Left ventricle myocardium superior (tissue), 1 donor: ENCODE results near the gene TBC1D21. TPM values are rescaled to one million over a fixed set of nuclear protein-coding genes. Genes with fewer than 3 reads are reported as not detected.

Source experiments
- ATAC-seq: fragments of 200-7000 bp; cut with Tn5 transposase; one replicate; pipeline ENCODE4 v1.9.1; 2020; ENCODE audit warnings: mild to moderate bottlenecking, moderate library complexity
- DNase-seq: peaks from one replicate; pipeline ENCODE4 v3.0.0-alpha.2; 2020
- intact Hi-C: fragments of 100-400 bp; cut with micrococcal nuclease; formaldehyde crosslinking; loops from one replicate; pipeline ENCODE4 v1.11.0; 2022
- total RNA-seq: library from RNA; stranded (reverse); fragmentation: NEBNext Ultra II Directional; extraction: Animal tissue kit (Norgen Biotek cat#: 25700); gene quantifications from one replicate; pipeline ENCODE4 v1.2.1, GENCODE V29; 2021
- donor health status: DM: no; HTN: yes; CAD: no; lungs with severe emphysema.

Gene TBC1D21
- total RNA-seq, 1 donor from 2014 or later, result not detected

GRCh38 chr15:73904026-73904815 lies 30.9 kb downstream of the TBC1D21 start:
- intact Hi-C loops, result no loop called here
- ATAC-seq (no peak), DNase-seq (no peak)

DNA sequence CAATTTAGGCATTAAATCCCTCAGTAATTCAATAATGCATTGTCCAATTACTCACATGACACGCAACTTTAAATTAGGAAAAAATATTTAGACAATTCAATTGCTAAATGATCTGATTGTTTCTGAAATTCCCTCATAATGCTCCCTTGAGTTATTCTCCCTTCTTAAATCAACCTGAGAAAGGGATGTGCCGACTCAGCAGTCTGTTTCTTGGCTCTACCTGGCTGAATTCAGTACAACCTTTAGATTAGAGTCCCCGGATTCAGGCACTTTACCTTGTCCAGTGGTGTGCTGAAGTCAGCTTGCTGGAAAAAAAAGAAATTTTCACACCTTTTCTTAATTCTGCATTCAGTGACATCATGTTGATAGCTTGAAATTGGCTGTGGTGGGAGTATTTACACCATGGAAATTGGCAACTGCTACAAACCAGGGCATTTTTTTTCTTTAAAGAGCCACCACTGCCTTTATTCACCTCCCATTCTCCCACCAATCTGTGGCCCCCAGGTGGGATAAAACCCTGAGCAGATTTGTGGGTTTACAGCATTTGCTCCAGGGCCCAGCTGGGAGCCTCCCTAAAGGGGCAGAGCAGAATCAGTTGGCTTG lies 32.0 kb downstream of the TBC1D21 start:
- no peak for DNase-seq
- intact Hi-C loops, result no loop called here
- no peak for ATAC-seq

- no peak for DNase-seq
- intact Hi-C loops, result no loop called here
- ATAC-seq, result no peak
Measured at GRCh38 chr15:73906346-73907034, 33.1 kb downstream of the TBC1D21 start.

DNA sequence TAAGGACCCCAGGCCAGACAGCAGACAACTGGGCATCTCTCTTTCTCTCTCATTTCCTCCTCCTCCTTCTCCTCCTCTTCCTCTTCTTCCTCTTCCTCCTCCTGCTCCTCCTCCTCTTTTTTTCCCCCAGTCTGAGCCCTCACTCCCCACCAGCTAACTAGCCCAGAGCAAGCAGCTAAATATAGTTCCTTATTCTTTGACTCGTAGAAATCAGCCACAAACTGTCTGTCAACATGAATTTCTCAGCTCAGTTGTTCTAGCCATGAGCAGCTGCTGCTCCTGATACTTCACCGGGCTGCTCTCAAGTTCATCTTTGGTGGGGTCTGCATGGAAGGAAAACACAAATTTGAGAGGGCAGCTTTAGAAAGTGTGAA lies 33.7 kb downstream of the TBC1D21 start:
- ATAC-seq, result peak; percentile 17

DNA sequence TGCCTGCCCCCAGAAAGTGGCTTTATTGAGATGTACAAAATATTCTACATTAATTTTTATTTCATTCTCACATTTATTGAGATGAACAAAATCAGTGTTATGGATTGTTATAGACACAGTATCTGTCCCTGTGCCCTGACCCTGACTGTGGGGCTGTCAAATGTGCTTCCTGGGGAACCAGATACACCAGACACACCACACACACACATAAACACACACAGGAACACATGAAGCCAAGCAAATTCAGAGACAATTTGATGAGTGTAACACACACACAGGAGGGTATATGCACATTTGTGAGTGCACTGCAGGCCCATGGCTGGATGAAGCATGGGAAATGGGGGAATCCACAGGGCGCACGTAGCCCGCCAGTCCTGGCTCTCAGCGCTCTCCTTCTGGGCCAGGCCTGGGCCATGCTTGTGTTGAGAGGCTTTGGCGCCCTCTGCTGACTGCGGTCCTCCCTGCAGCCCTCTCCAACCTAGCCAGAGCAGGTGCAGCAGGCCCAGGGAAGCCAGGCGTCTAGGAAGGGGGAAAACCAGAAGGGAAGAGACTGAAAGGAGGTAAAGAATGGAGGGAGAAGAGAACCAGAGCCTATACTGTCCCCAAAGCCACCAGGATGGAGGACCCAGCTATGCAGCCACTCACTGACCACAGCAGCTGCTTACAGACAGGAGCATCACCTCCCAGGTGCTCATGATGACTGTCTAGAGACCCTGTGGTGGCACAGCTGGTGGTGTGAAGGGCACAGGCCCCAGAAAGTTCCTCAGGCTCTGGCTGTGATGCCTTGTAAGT lies 34.9 kb downstream of the TBC1D21 start:
- intact Hi-C loops, result no loop called here
- ATAC-seq (peak; percentile 98), DNase-seq (peak; percentile 91)

More for the DNA sequence above, 33.7 kb downstream of the TBC1D21 start:
- DNase-seq, result no peak
- intact Hi-C loops, result no loop called here

DNA sequence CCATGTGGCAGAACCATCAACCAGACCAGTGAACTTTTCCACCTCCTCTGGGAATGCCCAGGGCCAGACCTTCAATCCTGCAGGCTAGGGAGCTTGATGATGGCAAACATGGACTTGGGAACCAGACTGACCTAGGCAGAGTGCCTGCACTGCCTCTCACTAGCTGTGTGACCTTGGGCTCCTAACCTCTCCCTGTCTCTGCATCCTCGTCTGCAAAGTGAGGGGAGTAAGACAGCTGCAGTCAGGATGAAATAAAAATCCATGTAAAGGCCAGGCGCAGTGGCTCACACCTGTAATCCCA lies 35.4 kb downstream of the TBC1D21 start:
- DNase-seq, result no peak
- intact Hi-C loops, result no loop called here
- ATAC-seq, result no peak

DNA sequence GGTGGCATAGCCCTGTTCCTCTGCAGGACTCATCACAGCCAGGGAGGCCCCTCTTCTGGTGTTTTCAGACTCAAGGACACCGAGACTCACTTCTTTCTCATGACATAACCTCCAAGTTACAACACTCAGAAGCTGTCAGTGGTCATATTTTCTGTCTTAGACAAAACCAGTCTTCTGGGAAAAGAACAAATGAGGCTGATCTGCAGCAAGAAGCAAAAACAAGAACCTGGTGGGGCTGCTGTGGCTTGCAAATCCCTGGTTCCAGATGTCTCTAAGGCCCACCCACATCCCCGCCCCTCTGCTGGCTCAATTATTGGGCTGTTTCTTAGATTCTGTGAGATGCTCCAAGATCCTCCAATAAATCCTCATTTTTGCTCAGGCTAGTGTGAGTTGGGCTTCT lies 36.3 kb downstream of the TBC1D21 start:
- intact Hi-C loops, result no loop called here
- ATAC-seq, result no peak
- DNase-seq, result no peak

GRCh38 chr15:73910522-73911303 lies 37.3 kb downstream of the TBC1D21 start:
- DNase-seq, result no peak
- no peak for ATAC-seq
- intact Hi-C loops, result no loop called here

- intact Hi-C loops, result no loop called here
- no peak for ATAC-seq
- DNase-seq, result no peak
Measured at GRCh38 chr15:73912030-73912596, 38.7 kb downstream of the TBC1D21 start.

- no peak for ATAC-seq
- DNase-seq, result no peak
- intact Hi-C loops, result no loop called here
Measured at GRCh38 chr15:73914145-73914544, 40.8 kb downstream of the TBC1D21 start.

GRCh38 chr15:73915082-73915481 lies 41.7 kb downstream of the TBC1D21 start:
- intact Hi-C loops, result no loop called here
- ATAC-seq (no peak), DNase-seq (no peak)

GRCh38 chr15:73918784-73919183 lies 45.4 kb downstream of the TBC1D21 start:
- ATAC-seq (no peak), DNase-seq (no peak)
- intact Hi-C loops, result no loop called here

DNA sequence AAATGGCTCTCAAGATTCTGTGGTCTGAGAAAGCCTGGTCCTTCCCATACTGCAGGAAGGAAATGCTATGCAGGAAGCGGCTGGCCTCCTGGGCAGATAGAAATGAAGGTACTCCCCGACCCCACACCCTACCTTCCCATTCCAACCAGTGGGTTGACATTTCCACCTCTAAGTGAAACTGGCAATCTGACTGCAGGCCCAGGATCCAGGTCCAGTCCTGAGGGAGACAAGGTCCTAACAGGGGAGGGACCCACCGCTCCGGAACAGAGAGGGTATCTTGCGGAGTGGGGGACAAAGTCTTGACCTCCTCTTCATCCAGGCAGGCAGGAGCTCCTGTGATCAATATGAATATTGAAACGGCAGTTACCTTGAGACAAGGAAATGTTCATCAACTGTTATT lies 46.3 kb downstream of the TBC1D21 start:
- intact Hi-C loops, result no loop called here
- DNase-seq (no peak), ATAC-seq (no peak)

GRCh38 chr15:73921254-73921925 lies 48.0 kb downstream of the TBC1D21 start:
- ATAC-seq, result peak; percentile 85
- intact Hi-C loops, result no loop called here
- peak; percentile 80 for DNase-seq

DNA sequence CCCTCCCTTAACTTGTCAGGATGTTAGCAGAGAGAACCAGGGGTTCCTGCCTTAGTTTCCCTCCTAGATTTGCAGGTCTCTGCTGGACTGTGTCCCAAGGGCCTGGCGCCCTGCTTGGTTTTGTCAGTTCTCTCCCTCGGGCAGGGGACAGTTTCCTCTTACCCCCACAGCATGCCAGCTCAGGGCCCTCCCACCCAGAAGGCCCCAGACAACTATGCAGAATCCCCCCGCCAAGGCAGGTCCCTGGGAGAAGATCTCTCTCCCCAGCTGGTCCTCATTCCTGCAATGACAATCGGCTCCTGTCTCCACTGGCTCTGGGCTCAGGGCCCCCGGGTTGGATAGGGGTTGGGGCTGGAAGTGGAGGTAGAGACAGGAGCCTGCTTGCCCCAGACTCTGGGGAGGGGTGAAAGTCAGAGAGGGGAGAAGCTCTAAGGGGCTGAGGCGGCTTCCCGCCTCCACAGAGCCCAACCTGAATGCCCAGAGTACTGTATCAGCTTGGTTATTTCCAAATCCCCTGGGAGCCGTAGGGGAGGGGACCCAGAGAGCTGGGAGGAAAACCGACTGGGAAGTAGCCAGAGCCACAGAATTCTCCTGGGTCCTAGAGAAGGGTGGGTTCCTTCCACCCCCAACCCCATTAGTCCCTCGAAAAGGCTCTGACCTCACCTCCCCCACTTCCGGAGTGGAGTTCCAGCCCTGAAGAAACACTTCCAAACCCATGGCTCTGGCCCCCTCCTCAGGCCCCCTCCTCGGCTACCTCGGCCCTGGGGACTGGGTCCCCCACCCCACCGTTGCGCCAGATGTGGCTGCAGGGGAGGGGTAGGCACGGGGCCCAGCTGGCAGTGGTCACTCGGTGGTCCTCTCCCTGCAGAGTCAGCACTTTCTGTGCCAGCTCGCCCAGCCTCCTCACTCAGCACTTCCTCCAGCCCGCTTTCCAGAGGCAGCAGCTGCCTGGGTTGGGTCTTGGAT lies 49.1 kb downstream of the TBC1D21 start:
- ATAC-seq, result peak; percentile 1
- intact Hi-C loops, result no loop called here
- peak; percentile 48 for DNase-seq

DNA sequence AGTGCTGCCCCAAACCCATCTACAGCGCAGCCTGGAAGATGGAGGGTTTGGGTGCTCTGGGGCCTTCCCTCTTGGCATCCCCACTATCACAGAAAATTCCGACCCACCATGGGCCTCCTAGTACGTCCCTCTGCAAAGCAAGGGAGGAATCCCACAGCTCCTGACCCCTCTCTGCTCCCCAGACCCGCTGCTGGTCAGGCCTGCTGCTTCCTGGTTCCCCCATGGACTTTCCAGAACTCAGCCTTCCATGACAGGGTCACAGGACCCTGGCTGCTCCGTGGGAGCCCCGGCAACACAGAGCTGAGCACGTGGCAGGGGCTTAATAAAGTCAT lies 49.8 kb downstream of the TBC1D21 start:
- ATAC-seq (no peak), DNase-seq (no peak)
- intact Hi-C loops, result no loop called here

DNA sequence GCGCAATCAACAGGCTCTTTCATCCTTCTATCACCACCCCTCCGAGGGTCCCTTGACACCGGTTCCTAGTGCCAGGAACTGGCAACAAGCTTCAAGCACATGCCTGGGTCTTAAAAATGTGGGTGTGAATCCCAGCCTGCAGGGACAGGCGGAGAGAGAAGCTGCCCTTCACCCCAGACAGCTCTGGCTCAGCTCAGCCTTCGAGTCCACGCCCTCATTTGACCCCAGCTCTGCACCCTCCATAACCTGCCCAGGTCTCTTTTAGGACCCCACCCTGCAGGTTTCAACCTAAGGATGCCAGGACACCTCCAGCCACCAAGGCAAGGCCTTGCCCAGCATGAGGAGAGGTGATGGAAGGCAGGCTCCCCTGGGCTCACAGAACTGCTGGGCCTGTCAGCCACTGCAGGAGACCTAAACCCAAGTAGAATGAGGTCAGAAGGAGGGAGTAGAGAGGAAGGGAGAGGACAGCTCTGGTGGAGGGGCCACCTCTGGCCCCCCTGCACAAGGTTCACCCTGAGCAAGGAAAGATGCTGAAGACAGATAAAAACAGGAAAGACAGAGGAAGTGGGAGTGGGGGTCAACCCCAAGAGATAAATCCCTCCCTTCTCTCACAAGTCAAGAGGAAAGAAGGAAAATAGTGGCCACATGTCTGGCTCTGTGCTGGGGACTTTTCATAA lies 50.3 kb downstream of the TBC1D21 start:
- DNase-seq (no peak), ATAC-seq (no peak)
- intact Hi-C loops, result no loop called here
